ENCODE measurements around the gene SNX20.

DNA sequence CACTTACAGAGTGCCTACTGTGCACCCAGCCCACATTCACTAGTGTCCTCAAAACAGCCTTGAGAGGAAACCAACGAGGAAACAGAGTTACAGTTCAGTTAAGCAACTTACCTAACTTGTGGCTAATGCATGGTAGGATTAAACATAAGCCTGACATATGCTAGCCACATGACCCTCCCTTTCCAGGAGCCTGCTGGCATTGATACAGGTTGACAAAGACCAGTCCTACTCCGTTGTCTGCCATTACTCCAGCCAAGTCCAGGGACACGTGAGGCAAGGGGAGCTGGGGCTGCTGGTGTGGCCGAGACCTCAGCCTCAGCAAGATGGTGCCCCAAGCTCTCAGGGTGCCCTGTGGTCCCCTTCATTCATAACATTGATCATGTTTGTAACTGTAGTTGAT is 37.9 kb downstream of the SNX20 start:
- TF ChIP-seq TAF1 (IDR thresholded peaks at IDR 0.05; ENCODE audit: borderline replicate concordance, insufficient read depth, low read length) (no peak), POLR2AphosphoS5 (IDR thresholded peaks at IDR 0.05; ENCODE audit: low read depth, low read length) (no peak), SIN3A (IDR thresholded peaks at IDR 0.05; ENCODE audit: borderline replicate concordance, insufficient read depth, low read length) (no peak)

All from PFSK-1 (cell line).